OCI-LY3 (cell line): ENCODE results near the gene IMMT.

Experiments
- CTCF ChIP-seq: fragments of 200-600, 300-600 bp; sonication (generic); IDR thresholded peaks from 2 replicates; pipeline ENCODE4 v1.5.1; 2014; ENCODE audit warnings: antibody characterized with exemption, low read length, low read depth
- EZH2phosphoT487 ChIP-seq: fragments of 200-600 bp; shearing (Covaris generic); IDR thresholded peaks from 2 replicates; pipeline ENCODE4 v1.6.1; 2018; ENCODE audit warnings: antibody characterized with exemption, mixed run types, low read depth

DNA sequence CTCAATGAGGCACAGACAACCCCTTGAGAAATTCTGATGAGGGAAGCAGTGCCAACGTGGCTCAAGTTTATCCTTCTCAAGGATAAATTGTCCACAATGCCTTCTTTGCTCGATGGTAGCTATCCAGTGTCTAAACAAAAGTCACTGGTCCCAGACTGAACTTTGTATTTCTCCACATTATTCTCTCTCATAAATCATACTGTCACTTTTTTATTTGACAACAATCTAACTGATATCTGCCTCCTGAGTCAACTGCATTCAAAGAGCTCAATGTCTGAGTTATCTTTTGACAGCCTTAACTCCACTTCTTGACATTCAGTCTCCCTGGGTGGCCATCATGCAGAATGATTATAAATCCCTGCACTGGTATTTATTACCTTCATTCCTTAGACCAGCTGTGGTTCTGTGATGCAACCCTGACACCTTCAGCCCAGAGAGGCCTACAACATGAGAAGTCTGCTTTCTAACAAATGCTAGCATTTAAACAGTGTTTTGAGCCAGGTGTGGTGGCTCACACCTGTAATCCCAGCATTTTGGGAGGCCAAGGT lies 38.2 kb downstream of the IMMT start:
- no peak for TF ChIP-seq EZH2phosphoT487
- no peak for TF ChIP-seq CTCF
